Measurements from ENCODE around the gene CTNNA2.

GRCh38 chr2:80105015-80105640 lies 592.3 kb downstream of the CTNNA2 start:
- TF ChIP-seq GATA2 (IDR thresholded peaks at IDR 0.05; ENCODE audit: low read depth, low read length) (no peak), GATA3 (IDR thresholded peaks at IDR 0.05; ENCODE audit: low read depth, low read length) (no peak)

Measured in SH-SY5Y (cell line).